ENCODE data around the gene CA10.

DNA sequence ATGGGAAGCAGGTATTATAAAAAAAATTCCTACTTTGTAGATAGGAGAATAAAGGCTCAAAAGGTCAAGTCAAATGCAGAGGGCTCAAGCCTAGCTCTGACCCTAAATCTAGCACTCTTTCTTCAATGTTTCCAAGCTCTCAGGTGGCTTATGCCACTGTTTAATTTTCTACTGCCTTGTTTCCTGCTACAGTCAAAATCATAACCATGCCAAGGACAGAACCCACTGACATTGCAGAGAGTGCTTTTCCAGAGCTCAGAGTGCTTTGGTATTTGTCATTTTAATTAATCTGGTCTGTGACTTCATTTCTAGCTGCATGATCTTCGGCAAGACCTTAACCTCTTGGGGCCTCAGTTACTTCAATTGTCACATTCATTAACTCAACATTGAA is 344.7 kb downstream of the CA10 start:
- TF ChIP-seq, protein P1, sequence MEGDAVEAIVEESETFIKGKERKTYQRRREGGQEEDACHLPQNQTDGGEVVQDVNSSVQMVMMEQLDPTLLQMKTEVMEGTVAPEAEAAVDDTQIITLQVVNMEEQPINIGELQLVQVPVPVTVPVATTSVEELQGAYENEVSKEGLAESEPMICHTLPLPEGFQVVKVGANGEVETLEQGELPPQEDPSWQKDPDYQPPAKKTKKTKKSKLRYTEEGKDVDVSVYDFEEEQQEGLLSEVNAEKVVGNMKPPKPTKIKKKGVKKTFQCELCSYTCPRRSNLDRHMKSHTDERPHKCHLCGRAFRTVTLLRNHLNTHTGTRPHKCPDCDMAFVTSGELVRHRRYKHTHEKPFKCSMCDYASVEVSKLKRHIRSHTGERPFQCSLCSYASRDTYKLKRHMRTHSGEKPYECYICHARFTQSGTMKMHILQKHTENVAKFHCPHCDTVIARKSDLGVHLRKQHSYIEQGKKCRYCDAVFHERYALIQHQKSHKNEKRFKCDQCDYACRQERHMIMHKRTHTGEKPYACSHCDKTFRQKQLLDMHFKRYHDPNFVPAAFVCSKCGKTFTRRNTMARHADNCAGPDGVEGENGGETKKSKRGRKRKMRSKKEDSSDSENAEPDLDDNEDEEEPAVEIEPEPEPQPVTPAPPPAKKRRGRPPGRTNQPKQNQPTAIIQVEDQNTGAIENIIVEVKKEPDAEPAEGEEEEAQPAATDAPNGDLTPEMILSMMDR (IDR thresholded peaks at IDR 0.05), result no peak
- no peak for TF ChIP-seq EZH2 (IDR thresholded peaks at IDR 0.05; ENCODE audit: borderline replicate concordance, insufficient read depth, low read depth, low read length, poor library complexity, severe bottlenecking)
